ENCODE measurements around the gene ING5.
"Not testable (repeated sequence)": the region's sequence is repeated elsewhere in the genome, so short reads cannot be mapped to it uniquely, and the experiment has no call there.

ING5 gene

DNA sequence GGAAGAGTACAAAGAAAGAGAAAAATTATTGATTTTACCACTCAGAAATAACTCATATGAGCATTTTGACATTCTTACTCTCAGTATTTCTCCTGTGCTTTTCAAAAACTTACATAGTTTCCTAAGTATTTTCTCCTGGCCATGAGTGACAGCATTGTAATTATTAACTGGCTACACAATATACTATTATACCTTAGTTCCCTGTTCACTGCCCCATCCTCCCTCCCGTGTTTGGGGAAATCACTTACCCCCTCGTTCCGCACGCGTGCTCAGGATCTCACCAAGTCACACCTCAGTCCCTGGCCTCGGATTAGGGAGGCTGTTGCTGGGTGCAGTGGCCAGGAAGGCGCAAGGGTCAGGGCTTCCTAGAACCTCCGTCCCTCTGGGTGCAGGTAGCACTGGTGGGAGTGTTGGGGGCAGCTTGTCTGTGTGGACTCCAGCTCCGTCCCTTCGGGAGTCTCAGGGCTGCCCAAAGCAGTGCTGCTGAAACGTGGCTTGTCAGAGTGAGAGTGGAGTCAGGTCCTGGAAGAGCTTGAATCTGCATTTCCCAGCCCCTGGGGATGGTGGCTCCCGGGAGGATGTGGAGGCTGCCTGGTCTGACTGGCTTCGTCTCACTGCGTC, 41.1 kb upstream of the ING5 start:
- no peaks in the 10 kb centered on the region for H4K20me1 ChIP-seq (ENCODE audit: low read depth, low read length)
- no peak overlapping the region for H2AFZ ChIP-seq (ENCODE audit: low read depth, low read length, severe bottlenecking)

DNA sequence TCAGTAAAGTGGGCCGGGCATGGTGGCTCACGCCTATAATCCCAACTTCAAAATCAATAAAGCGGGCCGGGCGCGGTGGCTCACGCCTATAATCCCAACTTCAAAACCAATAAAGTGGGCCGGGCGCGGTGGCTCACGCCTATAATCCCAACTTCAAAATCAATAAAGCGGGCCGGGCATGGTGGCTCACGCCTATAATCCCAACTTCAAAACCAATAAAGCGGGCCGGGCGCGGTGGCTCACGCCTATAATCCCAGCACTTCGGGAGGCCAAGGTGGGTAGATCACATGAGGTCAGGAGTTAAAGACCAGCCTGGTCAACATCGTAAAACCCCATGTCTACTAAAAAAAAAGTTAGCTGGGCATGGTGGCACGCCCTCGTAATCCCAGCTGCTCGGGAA, 39.1 kb upstream of the ING5 start:
- not testable (repeated sequence) for H3K4me3 ChIP-seq (ENCODE audit: insufficient read depth, low read length, poor library complexity, severe bottlenecking); H3K9ac ChIP-seq (ENCODE audit: low read length); H3K4me2 ChIP-seq (ENCODE audit: low read depth, low read length, poor library complexity, severe bottlenecking); H3K27ac ChIP-seq (ENCODE audit: low read depth, low read length); H2AFZ ChIP-seq (ENCODE audit: low read depth, low read length, severe bottlenecking); H3F3A ChIP-seq (ENCODE audit: insufficient read depth); H3K9me3 ChIP-seq (ENCODE audit: insufficient read depth, low read length); H3K27me3 ChIP-seq (ENCODE audit: low read length); H3K9me2 ChIP-seq (replicated peaks; ENCODE audit: insufficient read depth, low read length); H3K79me2 ChIP-seq (ENCODE audit: insufficient read depth, low read length); H3K36me3 ChIP-seq (ENCODE audit: low read length); H4K20me1 ChIP-seq (ENCODE audit: low read depth, low read length)

More for the DNA sequence above, 41.1 kb upstream of the ING5 start:
- no peak overlapping the region for H3K4me3 ChIP-seq (ENCODE audit: insufficient read depth, low read length, poor library complexity, severe bottlenecking)
- H3K27ac ChIP-seq (ENCODE audit: low read depth, low read length): no peak overlapping the region
- H3K79me2 ChIP-seq (ENCODE audit: insufficient read depth, low read length): no peaks in the 10 kb centered on the region
- no peak for TF ChIP-seq EZH2phosphoT487 (conservative IDR thresholded peaks at IDR 0.05; ENCODE audit: low read length)
- TF ChIP-seq, protein P1, sequence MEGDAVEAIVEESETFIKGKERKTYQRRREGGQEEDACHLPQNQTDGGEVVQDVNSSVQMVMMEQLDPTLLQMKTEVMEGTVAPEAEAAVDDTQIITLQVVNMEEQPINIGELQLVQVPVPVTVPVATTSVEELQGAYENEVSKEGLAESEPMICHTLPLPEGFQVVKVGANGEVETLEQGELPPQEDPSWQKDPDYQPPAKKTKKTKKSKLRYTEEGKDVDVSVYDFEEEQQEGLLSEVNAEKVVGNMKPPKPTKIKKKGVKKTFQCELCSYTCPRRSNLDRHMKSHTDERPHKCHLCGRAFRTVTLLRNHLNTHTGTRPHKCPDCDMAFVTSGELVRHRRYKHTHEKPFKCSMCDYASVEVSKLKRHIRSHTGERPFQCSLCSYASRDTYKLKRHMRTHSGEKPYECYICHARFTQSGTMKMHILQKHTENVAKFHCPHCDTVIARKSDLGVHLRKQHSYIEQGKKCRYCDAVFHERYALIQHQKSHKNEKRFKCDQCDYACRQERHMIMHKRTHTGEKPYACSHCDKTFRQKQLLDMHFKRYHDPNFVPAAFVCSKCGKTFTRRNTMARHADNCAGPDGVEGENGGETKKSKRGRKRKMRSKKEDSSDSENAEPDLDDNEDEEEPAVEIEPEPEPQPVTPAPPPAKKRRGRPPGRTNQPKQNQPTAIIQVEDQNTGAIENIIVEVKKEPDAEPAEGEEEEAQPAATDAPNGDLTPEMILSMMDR (IDR thresholded peaks at IDR 0.05; ENCODE audit: insufficient read depth, low read length, poor library complexity, severe bottlenecking): no peak
- H3K9ac ChIP-seq (ENCODE audit: low read length): no peak overlapping the region
- H3K36me3 ChIP-seq (ENCODE audit: low read length): no peaks in the 10 kb centered on the region
- H3K27me3 ChIP-seq (ENCODE audit: low read length): no peaks in the 10 kb centered on the region
- no peak overlapping the region for H3K4me2 ChIP-seq (ENCODE audit: low read depth, low read length, poor library complexity, severe bottlenecking)
- H3K9me2 ChIP-seq (replicated peaks; ENCODE audit: insufficient read depth, low read length): no peaks in the 10 kb centered on the region
- H3K9me3 ChIP-seq (ENCODE audit: insufficient read depth, low read length): no peaks in the 10 kb centered on the region
- H3F3A ChIP-seq (ENCODE audit: insufficient read depth): no peaks in the 10 kb centered on the region; the same call in 1 of the 2 replicates

DNA sequence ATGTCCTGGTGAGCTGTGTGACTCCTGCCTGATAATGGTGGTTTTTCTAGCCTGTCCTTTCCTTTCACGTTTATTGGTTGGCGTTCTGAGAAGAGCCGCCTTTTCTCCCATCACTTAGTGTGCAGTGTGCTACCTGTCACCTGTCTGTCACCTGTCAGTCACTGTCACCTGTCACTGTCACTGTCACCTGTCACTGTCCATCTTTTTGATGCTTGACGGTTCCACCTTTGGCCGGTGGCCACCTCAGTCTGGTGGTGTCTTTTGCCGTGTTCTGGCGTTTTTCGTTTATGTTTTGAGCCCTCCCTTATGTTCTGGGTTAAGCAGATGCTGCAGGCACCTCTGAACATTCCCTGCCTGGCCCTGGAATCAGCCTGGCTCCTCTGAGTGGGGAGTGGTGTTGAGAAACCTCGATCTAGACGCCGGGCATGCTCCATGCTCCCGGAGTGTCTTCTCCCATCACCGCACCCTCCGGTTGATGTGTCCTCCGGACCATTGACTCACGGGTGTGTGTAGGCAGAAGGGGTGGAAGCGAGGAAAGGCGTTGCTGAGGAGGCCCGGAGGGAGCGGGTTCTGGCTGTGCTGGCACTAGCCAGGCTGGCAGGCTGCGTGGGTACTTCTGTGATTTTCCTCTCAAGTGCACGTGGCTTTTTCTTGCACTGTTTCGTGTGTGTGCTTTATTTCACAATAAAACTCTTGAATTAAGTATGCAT, 36.0 kb upstream of the ING5 start:
- H2AFZ ChIP-seq (ENCODE audit: low read depth, low read length, severe bottlenecking): no peak overlapping the region
- H3K4me3 ChIP-seq (ENCODE audit: insufficient read depth, low read length, poor library complexity, severe bottlenecking): no peak overlapping the region
- no peaks in the 10 kb centered on the region for H3K79me2 ChIP-seq (ENCODE audit: insufficient read depth, low read length)
- H3K9ac ChIP-seq (ENCODE audit: low read length): no peak overlapping the region
- H3K27ac ChIP-seq (ENCODE audit: low read depth, low read length): no peak overlapping the region
- H3F3A ChIP-seq (ENCODE audit: insufficient read depth): no peaks in the 10 kb centered on the region; the same call in 1 of the 2 replicates
- H3K27me3 ChIP-seq (ENCODE audit: low read length): no peaks in the 10 kb centered on the region
- H3K9me3 ChIP-seq (ENCODE audit: insufficient read depth, low read length): no peaks in the 10 kb centered on the region
- H3K9me2 ChIP-seq (replicated peaks; ENCODE audit: insufficient read depth, low read length): no peaks in the 10 kb centered on the region
- no peak overlapping the region for H3K4me2 ChIP-seq (ENCODE audit: low read depth, low read length, poor library complexity, severe bottlenecking)
- H4K20me1 ChIP-seq (ENCODE audit: low read depth, low read length): no peaks in the 10 kb centered on the region
- TF ChIP-seq EZH2phosphoT487 (conservative IDR thresholded peaks at IDR 0.05; ENCODE audit: low read length): no peak
- TF ChIP-seq, protein P1 (IDR thresholded peaks at IDR 0.05; ENCODE audit: insufficient read depth, low read length, poor library complexity, severe bottlenecking): no peak
- no peaks in the 10 kb centered on the region for H3K36me3 ChIP-seq (ENCODE audit: low read length)
